GM12801 (cell line): ENCODE data around the gene VPS13D.

Experiments used
- CTCF ChIP-seq: IDR thresholded peaks from one replicate; pipeline ENCODE4 v1.5.1; 2011; ENCODE audit warnings: control low read depth; ENCODE audit not compliant: insufficient read length; ENCODE audit errors: extremely low read depth

The VPS13D gene

GRCh38 chr1:12206792-12207424 lies 22.9 kb upstream of the VPS13D start:
- no peak for TF ChIP-seq CTCF

- TF ChIP-seq CTCF: no peak
Observed at GRCh38 chr1:12208271-12208670, 21.6 kb upstream of the VPS13D start.

GRCh38 chr1:12208764-12209494 lies 20.9 kb upstream of the VPS13D start:
- TF ChIP-seq CTCF: no peak

- TF ChIP-seq CTCF: no peak
Observed at GRCh38 chr1:12209495-12209832, 20.4 kb upstream of the VPS13D start.

- TF ChIP-seq CTCF: no peak
Observed at GRCh38 chr1:12215118-12215961, 14.5 kb upstream of the VPS13D start.

- TF ChIP-seq CTCF: no peak
Observed at GRCh38 chr1:12219800-12220199, 10.0 kb upstream of the VPS13D start.

- no peak for TF ChIP-seq CTCF
Observed at GRCh38 chr1:12220890-12221289, 8.9 kb upstream of the VPS13D start.
